ENCODE results near the gene KRT17. TPM values are rescaled to one million over a fixed set of nuclear protein-coding genes. Genes with fewer than 3 reads are reported as not detected.

KRT17 gene
- polyA plus RNA-seq, 1 donor (not counting 4 experiments of a cell fraction or from before 2014, with no cell fraction given), result 8,666 TPM

GRCh38 chr17:41666237-41666641 is 41.9 kb upstream of the KRT17 start:
- DNase-seq (ENCODE audit: low read depth, low spot score) (no peak), FAIRE-seq (no peak)
- peaks cover 47% of the 10 kb centered on the region for H3K4me1 ChIP-seq (ENCODE audit: control insufficient read depth, extremely low read depth, insufficient read depth, low read length)
- no peaks in the 10 kb centered on the region for H3K9me3 ChIP-seq (ENCODE audit: control insufficient read depth, low read depth, low read length)
- no peaks in the 10 kb centered on the region for H3K27me3 ChIP-seq (ENCODE audit: control insufficient read depth, extremely low read depth, insufficient read depth, low read length)
- no peaks in the 10 kb centered on the region for H3K9me1 ChIP-seq (ENCODE audit: control insufficient read depth, extremely low read depth, insufficient read depth, low read length)
- H3K27ac ChIP-seq (ENCODE audit: control insufficient read depth, insufficient read depth, low read length), result peak overlapping the region; percentile 90
- peak overlapping the region in 1 of 3 experiments; percentile 23 for H3K4me3 ChIP-seq (ENCODE audit: control insufficient read depth in 2 of 3, extremely low read depth in 1 of 3, insufficient read depth in 2 of 3, low read depth in 1 of 3, low read length in 3 of 3)
- peak overlapping the region; percentile 86 for H3K4me2 ChIP-seq (ENCODE audit: control insufficient read depth, extremely low read depth, insufficient read depth, low read depth, low read length)
- H3K79me2 ChIP-seq (ENCODE audit: control insufficient read depth, insufficient read depth, low read length), result no peaks in the 10 kb centered on the region
- TF ChIP-seq EZH2 (IDR thresholded peaks at IDR 0.05; ENCODE audit: low read length) (no peak), CTCF (optimal IDR thresholded peaks at IDR 0.05 in 1 of 3, IDR thresholded peaks at IDR 0.05 in 1 of 3, conservative IDR thresholded peaks at IDR 0.05 in 1 of 3; ENCODE audit: extremely low read depth in 1 of 3, insufficient read depth in 2 of 3, low read length in 3 of 3) (no peak)
- H2AFZ ChIP-seq (ENCODE audit: control insufficient read depth, low read length), result peak overlapping the region; percentile 38
- H3K36me3 ChIP-seq (ENCODE audit: control insufficient read depth in 2 of 2, extremely low read depth in 1 of 2, insufficient read depth in 2 of 2, low read length in 2 of 2), result no peaks in the 10 kb centered on the region
- dilution Hi-C loops (cut with MboI; ENCODE audit: extremely low pct_ligation_motif_present, low sequenced_read_pairs), result no loop called here
- H4K20me1 ChIP-seq (ENCODE audit: control insufficient read depth, extremely low read depth, insufficient read depth, low read length), result no peaks in the 10 kb centered on the region
- H3K9ac ChIP-seq (ENCODE audit: control insufficient read depth, extremely low read depth, insufficient read depth, low read length), result peak overlapping the region; percentile 85

GRCh38 chr17:41665566-41666236 is 41.3 kb upstream of the KRT17 start:
- no peaks in the 10 kb centered on the region for H4K20me1 ChIP-seq (ENCODE audit: control insufficient read depth, extremely low read depth, insufficient read depth, low read length)
- peaks cover 53% of the 10 kb centered on the region for H3K4me1 ChIP-seq (ENCODE audit: control insufficient read depth, extremely low read depth, insufficient read depth, low read length)
- no peaks in the 10 kb centered on the region for H3K9me3 ChIP-seq (ENCODE audit: control insufficient read depth, low read depth, low read length)
- H3K79me2 ChIP-seq (ENCODE audit: control insufficient read depth, insufficient read depth, low read length), result no peaks in the 10 kb centered on the region
- DNase-seq (ENCODE audit: low read depth, low spot score), result no peak
- peak; percentile 36 for FAIRE-seq
- dilution Hi-C loops (cut with MboI; ENCODE audit: extremely low pct_ligation_motif_present, low sequenced_read_pairs), result no loop called here
- H3K27me3 ChIP-seq (ENCODE audit: control insufficient read depth, extremely low read depth, insufficient read depth, low read length), result no peaks in the 10 kb centered on the region
- H3K27ac ChIP-seq (ENCODE audit: control insufficient read depth, insufficient read depth, low read length), result peak overlapping the region; percentile 90
- H3K4me3 ChIP-seq (ENCODE audit: control insufficient read depth in 2 of 3, extremely low read depth in 1 of 3, insufficient read depth in 2 of 3, low read depth in 1 of 3, low read length in 3 of 3), result peak overlapping the region; percentile 32 to 59 (median 40)
- H2AFZ ChIP-seq (ENCODE audit: control insufficient read depth, low read length), result peak overlapping the region; percentile 38
- no peaks in the 10 kb centered on the region for H3K9me1 ChIP-seq (ENCODE audit: control insufficient read depth, extremely low read depth, insufficient read depth, low read length)
- TF ChIP-seq CTCF (optimal IDR thresholded peaks at IDR 0.05 in 1 of 3, IDR thresholded peaks at IDR 0.05 in 1 of 3, conservative IDR thresholded peaks at IDR 0.05 in 1 of 3; ENCODE audit: extremely low read depth in 1 of 3, insufficient read depth in 2 of 3, low read length in 3 of 3) (peak; percentile 86 to 98 (median 96)), EZH2 (IDR thresholded peaks at IDR 0.05; ENCODE audit: low read length) (no peak)
- H3K36me3 ChIP-seq (ENCODE audit: control insufficient read depth in 2 of 2, extremely low read depth in 1 of 2, insufficient read depth in 2 of 2, low read length in 2 of 2), result no peaks in the 10 kb centered on the region
- H3K9ac ChIP-seq (ENCODE audit: control insufficient read depth, extremely low read depth, insufficient read depth, low read length), result peak overlapping the region; percentile 85
- H3K4me2 ChIP-seq (ENCODE audit: control insufficient read depth, extremely low read depth, insufficient read depth, low read depth, low read length), result peak overlapping the region; percentile 86

Measured in keratinocyte (primary cell).